ENCODE measurements around the gene MYBPC2.
"Not testable (repeated sequence)": the region's sequence is repeated elsewhere in the genome, so short reads cannot be mapped to it uniquely, and the experiment has no call there.

Gene MYBPC2

DNA sequence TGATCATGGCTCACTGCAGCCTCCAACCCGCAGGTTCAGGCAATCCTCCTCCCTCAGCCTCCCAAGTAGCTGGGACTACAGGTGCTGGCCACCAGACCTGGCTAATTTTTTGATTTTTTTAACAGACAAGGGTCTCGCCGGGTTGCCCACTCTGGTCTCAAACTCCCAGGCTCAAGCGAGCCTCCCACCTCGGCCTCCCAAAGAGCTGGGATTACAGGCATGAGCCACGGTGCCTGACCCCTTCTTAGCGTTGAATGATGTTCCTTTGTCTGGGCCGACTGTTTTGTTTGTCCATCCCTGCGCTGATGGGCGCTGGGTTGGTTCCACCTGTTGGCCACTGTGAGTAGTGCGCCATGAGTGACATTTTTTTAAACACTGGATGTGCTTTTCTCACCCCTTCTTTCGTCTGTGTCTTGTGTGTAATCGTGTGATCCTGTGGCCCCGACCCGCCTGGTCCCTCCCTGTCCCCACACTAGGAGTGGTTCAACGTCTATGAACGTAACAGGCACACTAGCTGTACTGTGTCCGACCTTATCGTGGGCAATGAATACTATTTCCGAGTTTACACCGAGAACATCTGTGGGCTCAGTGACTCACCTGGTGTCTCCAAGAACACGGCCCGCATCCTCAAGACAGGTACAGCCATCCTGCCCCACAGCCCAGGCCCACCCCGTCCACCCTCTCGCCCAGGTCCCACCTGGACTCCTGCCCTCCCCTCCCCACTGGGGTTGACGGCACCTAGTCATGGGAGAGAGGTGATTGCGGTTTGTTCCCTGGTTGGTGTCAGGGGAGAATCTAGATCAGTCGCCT lies 28.6 kb downstream of the MYBPC2 start:
- peak; percentile 9 to 20 for DNase-seq

DNA sequence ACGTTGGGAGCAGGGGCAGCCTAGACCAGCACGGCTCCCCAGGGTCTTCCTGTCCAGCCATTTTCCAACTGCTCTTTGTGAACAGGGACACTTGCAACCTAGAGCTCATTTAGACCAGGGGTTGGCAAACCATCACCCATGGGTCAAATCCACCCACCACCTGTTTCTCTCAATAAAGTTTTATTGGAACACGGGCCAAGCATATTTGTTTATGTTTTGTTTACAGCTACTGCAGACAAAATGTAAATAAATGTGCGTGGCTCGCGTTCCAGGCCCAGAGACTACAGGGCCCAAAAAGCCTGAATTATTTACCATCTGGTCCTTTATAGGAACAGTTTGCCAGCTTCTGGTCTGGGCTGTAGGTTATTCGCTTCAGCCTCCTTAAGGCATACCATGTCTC lies 30.3 kb downstream of the MYBPC2 start:
- DNase-seq: no peak

DNA sequence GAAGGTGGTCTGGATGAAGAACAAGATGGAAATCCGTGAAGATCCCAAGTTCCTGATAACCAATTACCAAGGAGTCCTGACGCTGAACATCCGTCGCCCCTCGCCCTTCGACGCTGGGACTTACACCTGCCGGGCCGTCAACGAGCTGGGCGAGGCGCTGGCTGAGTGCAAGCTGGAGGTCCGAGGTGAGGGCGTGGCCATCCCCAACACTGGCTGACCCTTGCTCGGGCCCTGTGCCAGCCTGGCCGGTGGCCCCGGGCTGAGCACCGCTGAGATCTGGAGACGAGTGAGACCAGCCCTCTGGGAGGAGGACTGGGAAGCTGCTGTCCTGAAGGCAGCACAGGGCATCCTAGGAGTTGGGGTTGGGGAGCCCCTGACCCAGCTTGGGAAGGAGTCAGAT lies 31.7 kb downstream of the MYBPC2 start:
- DNase-seq: no peak

DNA sequence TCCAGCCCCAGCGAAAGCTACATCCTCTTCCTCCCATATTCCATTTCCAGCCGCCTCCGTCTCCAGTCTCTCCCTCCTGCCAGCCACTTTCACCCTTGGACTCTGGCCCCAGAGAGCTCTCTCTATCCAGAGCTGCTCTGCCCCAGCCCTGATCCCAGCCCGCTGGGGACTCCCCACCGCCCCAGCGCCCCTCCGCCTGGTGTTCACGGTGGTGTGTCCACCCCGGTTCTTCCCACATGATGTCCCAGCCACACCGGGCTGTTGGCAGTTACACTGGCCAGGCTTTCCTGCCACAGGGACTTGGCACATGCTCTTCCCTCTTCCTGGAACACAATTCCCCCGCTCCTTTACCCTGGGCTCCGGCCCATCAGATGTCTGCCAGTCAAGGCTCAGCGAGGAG lies 32.3 kb downstream of the MYBPC2 start:
- DNase-seq: no peak

DNA sequence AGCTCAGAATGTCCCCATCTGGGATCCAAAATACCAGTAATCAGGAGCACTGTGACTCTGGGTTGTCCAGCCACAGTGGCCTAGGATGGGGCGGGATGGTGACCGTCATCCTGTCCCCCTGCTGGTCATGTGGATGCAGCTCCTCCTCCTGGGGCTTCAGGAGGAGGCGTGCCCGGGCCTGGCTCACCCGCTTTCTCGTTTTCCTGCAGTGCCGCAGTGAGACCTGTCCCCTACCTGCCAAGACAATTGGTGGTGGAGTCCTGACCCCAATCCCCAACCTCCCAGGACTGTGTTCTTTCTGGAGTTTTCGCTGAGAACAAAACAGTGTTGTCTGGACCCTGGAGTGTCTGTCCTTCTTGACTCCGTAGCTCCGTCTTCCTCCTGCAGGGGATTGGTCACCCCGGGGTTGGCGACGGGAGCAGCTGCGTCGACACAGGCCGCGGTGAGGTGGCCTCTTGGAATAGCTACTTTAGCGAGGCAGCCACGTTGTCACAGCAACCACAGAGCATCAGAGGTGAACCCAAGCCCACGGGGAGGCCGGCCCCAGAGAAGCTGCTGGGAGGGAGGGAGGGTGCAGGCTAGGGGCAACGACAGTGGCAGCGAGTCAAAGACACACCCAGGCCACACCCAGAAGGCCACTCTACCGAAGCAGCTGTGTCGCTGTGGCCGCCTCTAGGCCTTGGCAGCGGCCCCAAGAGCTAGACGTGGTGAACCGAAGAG lies 33.5 kb downstream of the MYBPC2 start:
- DNase-seq: no peak

DNA sequence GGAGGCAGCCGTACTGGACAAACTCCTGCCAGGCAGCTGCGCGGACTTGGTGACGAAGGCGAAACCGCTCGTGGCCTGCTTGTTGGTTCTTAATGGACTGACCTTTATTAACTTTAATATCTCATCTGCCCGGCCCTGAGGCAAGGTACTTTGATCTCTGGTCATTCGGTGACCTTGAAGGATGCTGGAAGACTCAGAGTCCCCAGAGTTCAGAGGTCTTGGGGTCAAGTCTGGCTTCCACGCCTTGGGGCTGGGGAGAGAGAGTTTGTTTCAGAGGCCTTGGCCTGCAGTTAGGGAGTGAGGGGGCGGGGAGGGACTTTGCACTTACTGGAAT lies 34.0 kb downstream of the MYBPC2 start:
- no peak for DNase-seq

DNA sequence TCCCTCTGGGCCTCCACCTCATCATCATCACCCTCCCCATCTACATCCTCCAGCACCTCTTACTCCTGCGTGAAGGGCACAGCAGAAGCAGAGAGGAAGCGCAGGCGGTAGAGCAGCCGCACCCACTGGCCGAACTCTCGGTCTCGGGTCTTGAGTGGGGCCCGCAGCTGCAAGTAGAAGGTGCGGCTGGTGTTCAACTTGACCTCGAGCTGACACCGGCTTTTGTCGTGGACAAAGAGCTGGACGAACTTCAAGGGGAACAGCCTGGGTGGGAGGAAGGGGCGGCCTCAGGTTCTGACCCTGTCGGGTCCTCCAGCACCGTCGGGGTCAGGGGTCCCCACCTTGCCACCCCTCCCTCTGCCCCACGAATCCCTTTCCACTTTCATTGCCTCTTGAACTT lies 34.9 kb downstream of the MYBPC2 start:
- DNase-seq: no peak

DNA sequence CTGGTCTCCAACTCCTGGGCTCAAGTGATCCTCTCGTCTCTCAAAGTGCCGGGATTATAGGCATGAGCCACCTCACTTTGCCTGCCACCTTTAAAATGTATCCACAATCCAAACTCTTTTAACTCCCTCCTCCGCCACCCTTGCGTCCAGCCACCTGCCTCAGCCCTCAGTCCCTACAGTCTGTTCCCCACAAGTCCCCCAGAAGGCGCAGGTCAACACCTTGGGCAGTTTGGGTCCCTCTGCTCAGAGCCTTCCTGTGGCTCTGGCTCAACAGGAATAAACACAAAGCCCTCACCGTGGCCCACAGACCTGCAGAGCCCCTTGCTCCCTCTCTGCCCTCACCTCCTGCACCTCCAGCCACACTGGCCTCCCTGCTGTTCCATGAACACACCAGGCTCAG lies 36.1 kb downstream of the MYBPC2 start:
- DNase-seq: no peak

DNA sequence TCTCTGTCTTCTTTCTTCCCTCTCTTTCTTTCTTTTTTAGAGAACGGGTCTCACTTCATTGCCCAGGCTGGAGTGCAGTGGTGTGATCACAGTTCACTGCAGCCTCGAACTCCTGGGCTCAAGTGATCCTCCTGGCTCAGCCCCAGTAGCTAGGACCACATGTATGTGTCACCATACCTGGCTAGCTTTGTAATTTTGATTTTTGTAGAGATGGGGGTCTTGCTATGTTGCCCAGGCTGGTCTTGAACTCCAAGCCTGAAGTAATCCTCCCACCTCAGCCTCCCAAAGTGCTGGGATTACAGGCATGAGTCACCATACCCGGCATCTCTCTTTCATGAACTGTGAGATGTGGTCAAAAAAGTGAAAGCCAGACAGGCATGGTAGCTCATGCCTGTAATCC lies 40.6 kb downstream of the MYBPC2 start:
- not testable (repeated sequence) for DNase-seq

DNA sequence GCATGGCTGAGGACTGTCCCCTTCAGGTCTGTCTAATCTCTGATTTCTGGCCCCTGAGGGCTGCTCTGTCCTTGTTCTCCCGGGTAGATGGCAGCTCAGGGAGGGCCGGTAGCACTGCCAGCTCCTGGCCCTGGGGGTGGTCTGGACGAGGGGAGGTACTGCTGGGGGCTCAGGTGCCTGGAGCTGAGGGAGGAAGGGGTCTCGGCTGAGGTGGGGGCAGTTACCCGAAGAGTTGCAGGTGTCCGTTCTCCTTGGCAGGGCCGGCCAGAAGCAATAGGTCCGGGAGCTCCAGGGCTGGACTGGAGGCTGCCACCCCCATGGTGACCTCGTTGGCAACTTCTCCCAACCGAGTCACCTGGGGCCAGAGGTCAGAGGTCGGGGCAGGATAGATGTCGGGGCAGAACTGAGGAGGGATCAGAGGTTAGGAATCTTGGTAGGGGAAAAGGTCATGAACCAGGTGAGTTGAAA lies 42.4 kb downstream of the MYBPC2 start:
- no peak for DNase-seq

DNA sequence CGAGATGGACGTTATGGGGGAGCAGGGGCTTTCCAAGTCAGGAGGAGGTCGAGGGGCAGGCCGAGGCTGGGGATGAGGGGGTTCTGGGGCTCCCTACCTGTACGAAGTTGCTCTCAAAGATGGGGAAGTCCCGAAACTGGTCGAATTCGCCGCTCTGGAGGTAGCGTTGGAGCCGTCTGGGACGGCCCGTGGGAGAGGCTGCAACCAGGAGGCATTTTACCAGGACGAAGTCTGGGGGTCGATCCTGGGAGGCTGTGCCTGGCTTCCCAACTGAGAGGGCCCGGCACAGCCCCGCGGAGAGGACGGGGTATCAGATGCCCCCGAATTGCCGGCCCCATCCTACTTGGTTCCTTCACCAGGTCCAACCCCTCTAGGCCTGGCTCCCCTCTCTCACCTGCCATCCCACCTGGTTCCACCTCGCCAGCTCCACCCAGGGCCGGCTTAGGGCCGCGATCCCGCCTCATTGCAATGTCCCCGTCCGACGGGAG lies 43.1 kb downstream of the MYBPC2 start:
- DNase-seq: no peak

DNA sequence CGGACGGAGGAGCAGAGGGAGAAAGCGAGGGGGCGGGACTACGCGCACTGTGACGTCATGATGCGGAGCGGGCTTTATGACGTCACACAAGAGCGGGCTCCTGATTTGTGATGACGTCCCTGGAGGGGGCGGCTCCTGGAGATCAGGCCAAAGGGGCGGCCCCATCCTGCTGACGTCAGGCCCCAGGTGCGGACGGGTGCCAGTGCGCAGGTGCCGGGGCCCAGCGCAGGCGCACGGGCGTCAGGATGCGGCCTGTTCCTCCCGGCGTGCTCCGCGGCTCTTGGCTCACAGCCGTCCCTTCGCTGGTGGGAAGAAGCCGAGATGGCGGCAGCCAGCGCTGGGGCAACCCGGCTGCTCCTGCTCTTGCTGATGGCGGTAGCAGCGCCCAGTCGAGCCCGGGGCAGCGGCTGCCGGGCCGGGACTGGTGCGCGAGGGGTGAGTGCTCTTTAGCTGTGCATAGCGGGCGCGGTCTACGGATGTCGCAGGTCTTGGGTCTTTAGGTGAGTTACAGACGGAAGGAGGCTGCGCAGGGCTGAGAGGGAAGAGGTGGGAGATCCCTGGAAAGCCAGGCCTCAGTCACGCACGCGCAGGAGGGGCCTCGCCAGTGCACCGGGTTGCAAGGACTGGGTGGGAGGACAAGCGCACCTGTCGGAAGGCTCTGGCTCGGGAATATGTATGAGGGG lies 43.7 kb downstream of the MYBPC2 start, which contains the start of the genes EMC10 and GARIN5A:
Gene EMC10 (plus strand): TSS at position 284 of the 683 bp plus-strand sequence. CDS start 38 bp downstream, at position 322.
Gene GARIN5A (minus strand): TSS at position 625 of the 683 bp plus-strand sequence. CDS start 460 bp downstream, at position 165.
- peak; percentile 51 to 85 for DNase-seq

DNA sequence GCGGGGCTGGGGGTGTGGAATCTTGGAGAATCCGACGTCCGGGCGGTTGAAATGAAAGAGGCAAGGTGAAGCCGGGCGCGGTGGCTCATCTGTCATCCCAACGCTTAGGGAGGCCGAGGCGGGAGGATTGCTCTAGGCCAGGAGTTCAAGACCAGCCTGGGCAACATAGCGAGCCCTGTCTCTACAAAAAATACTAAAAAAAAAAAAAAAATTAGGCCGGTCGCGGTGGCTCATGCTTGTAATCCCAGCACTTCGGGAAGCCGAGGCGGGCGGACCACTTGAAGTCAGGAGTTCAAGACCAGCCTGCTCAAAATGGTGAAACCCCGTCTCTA lies 44.2 kb downstream of the MYBPC2 start:
- DNase-seq: no peak

DNA sequence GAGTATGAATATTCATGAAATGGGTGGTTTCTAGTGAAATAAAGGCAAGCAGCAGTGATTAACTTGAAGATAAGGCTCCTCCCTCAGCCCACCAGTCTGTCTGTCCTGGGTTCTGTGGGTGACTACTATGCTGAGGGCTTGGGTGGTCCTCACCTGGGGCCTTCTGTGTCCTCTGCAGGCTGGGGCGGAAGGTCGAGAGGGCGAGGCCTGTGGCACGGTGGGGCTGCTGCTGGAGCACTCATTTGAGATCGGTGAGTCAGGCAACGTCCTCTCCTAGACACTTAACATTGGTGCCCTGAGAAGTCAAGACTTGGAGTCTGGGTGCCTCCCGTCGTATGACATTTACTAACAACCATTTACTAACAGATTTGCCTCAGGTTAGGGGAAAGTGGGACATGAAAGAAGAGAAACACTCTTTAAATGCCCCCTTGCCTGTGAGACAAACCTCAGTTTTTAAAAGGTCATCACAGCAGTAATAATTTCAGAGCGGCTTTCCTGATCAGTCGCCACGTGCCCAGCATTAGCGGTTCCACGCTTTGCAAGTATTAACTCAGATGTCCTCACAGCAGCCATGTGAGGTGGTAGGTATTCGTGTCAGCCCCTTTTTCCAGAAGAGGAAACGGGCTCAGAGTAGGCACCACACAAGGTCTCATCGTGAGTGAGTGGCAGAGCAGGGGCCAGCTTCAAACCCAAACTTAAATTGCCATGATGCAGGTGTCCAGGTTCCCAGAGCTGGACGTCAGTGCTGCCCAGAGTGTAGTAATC lies 45.2 kb downstream of the MYBPC2 start:
- DNase-seq: no peak

DNA sequence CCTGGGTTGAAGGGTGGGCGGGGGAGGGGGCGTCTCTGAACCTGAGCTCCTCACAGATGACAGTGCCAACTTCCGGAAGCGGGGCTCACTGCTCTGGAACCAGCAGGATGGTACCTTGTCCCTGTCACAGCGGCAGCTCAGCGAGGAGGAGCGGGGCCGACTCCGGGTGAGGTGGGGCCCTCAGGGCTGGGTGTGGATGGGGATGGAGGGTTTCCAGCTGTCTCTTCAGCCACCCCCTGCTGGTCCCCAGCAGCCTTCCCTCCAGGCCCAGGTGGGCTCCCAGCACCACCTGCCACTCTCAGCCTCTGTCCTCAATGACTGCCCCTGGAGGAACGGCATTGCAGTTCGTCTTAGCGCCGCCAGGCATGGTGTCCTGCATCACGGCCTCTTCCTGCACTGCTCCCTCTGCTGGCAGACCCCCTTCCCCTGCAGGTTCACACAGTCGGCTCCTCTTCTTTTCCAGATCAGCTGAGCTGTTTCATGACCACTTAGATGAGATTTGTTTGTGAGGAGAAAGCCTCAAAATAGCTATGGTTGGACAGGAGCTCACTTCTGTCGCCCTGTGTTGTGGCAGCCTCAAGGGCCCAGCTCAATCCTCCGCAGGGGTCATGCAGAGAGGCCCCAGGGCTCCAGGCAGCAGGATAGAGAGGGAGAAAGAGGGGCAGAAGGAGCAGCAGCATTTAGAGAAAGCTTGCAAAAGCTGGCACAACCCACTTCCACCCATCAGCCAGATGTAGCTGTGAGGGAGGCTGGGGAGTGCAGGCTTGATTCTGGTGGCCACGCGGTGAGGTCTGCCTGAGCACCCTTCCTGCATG lies 46.4 kb downstream of the MYBPC2 start:
- no peak for DNase-seq

DNA sequence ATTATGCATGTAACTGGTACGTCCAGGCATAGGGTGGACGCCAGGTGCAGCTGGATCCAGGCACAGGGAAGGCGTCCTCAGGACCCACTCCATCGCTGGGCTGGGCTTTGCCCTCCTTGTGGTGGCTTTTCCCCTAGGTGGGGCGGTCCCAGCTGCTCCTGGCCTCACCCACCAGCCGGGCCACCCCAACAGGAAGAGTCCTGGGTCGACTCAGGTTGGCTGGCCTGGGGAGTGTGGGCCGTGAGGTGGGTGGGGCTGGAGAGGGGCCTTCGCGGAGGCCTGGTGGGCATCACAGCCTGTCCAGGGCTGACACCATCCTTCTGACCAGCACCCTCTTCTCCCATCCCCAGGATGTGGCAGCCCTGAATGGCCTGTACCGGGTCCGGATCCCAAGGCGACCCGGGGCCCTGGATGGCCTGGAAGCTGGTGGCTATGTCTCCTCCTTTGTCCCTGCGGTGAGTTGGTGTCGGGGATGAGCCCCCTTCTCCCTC lies 47.1 kb downstream of the MYBPC2 start:
- no peak for DNase-seq

DNA sequence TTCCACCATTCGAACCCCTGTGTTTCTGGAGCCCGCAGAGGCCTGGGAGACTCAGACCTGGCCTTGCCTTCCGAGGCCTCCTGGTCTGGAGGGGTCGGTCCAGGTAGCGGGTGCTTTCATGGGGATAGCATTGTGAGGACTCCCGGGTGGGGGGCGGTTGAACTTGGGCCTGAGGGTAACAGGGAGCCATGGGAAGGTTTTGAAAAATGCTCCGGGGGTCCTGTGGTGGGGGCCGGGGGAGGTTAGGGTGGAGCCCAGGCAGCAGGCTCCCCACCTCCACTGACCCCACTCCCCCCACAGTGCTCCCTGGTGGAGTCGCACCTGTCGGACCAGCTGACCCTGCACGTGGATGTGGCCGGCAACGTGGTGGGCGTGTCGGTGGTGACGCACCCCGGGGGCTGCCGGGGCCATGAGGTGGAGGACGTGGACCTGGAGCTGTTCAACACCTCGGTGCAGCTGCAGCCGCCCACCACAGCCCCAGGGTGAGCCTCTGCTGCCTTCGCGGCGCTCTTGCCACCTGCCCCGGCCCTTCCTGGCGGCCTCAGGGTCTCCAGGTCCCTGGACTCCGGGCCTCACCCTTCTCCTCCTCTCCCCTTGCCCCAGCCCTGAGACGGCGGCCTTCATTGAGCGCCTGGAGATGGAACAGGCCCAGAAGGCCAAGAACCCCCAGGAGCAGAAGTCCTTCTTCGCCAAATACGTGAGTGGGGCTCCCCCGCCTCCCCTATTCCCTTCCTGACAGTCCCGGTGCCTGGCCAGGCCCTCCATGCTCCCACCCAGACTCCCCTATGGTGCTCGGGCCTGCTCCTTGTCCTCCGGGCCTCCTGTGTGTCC lies 47.8 kb downstream of the MYBPC2 start:
- no peak for DNase-seq

DNA sequence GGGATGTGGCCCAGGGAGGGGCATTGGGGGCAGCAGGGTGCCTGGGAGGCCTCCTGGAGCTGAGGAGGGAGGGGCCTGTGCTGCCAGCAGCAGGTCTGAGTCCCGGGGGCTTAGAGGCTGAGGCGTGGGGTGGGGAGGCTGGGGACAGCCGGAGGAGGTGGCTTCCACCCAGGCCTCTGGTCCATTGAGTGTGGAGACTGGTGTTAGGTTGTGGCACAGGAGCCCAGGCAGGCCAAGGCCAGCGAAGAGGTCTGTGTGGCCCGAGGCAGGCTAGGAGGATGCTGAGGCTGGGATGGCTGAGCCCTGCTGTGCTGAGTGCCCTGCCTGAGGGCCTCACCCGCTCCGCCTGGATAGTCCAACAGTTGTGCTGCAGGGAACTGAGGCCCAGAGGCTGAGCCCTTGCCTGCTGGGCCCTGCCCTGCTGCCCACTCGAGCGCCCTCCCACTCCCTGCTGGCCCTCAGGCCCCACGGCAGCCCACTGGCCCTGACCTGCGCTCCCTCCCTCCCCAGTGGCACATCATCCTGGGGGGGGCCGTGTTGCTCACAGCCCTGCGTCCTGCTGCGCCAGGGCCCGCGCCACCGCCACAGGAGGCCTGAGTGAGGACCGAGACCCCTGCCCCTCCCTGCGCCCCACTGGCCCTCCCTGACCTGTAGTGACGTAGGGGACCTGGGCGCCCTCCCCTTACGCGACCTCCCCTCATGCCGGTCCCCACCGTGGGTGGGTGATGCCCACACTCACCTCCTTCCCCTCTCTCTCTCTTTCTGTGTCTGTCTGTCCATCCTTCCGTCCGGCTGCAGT lies 48.9 kb downstream of the MYBPC2 start:
- DNase-seq: no peak

DNA sequence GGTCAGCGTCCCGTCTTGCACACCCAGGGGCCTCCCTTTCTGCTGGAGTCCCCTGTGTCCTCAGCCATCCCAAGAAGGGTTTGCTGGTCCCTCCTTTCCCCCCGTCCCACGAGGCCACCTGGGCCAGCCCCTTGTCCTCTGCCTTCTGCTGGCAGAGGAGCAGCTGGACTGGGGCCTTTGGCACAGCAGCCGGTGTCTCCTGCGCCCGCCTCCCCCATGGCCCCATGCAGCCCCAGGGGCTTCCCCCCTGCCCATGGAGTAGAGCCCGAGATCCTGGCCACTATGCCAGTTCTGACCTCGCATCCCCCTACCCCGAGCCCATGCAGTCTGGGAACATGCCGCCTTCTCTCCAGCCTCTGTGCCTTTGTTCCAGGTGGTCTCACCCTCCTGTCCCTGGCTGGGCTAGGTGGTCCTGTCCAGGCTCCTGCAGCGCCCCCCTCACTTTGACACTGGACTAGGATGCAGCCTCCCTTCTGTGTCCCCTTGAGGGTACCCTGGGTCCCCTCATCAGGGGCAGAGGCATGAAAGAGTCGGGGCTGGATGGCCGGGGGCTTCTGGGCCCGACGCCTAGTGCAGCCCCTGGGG lies 49.7 kb downstream of the MYBPC2 start:
- no peak for DNase-seq

Measured in hippocampal formation (tissue), 2 donors.